HepG2 (cell line): Measurements from ENCODE around the gene ITCH. TPM values are rescaled to one million over a fixed set of nuclear protein-coding genes. Genes with fewer than 3 reads are reported as not detected.

Source experiments
- DBP ChIP-seq: sonication (generic); formaldehyde crosslinking; IDR thresholded peaks from 2 replicates; pipeline ENCODE4 v1.4.0; 2020; ENCODE audit warnings: missing genetic modification reagents; ENCODE audit errors: not compliant biosample characterization
- ELF4 ChIP-seq: sonication (generic); formaldehyde crosslinking; IDR thresholded peaks from 2 replicates; pipeline ENCODE4 v1.5.0; 2020; ENCODE audit warnings: missing genetic modification reagents, mild to moderate bottlenecking, moderate library complexity, borderline replicate concordance
- ESRRA ChIP-seq: sonication (generic); formaldehyde crosslinking; IDR thresholded peaks from 2 replicates; pipeline ENCODE4 v1.5.1; 2020; ENCODE audit warnings: mild to moderate bottlenecking, low read depth, missing genetic modification reagents
- HIC2 ChIP-seq: sonication (generic); formaldehyde crosslinking; IDR thresholded peaks from 2 replicates; pipeline ENCODE4 v1.9.0; 2022; ENCODE audit warnings: low read depth, missing genetic modification reagents
- MAZ ChIP-seq, 2 experiments: sonication (generic) in 1 of 2; formaldehyde crosslinking in 1 of 2; IDR thresholded peaks; 2 replicates each; pipeline versions ENCODE4 v1.5.0 to v1.6.1; 2012 to 2020; ENCODE audit warnings: low read depth in 2 of 2, mild to moderate bottlenecking in 2 of 2, borderline replicate concordance in 1 of 2, improper control_type of control experiment in 1 of 2, low read length in 1 of 2, missing genetic modification reagents in 1 of 2, moderate library complexity in 1 of 2
- NCOA1 ChIP-seq: sonication (generic); formaldehyde crosslinking; IDR thresholded peaks from 2 replicates; pipeline ENCODE4 v1.9.0; 2021; ENCODE audit warnings: missing genetic modification reagents
- NR2C2 ChIP-seq: sonication (generic); formaldehyde crosslinking; IDR thresholded peaks from 2 replicates; pipeline ENCODE4 v1.4.0; 2020; ENCODE audit warnings: missing genetic modification reagents, mild to moderate bottlenecking, moderate library complexity, borderline replicate concordance
- PCBP1 ChIP-seq: fragments of 200-400 bp; formaldehyde crosslinking; IDR thresholded peaks from 2 replicates; pipeline ENCODE4 v1.6.1; 2017; ENCODE audit warnings: mild to moderate bottlenecking, low read depth, low read length, borderline replicate concordance
- POGZ ChIP-seq: sonication (generic); formaldehyde crosslinking; IDR thresholded peaks from 2 replicates; pipeline ENCODE4 v1.4.0; 2020; ENCODE audit warnings: mild to moderate bottlenecking, missing genetic modification reagents
- SATB2 ChIP-seq: sonication (generic); formaldehyde crosslinking; IDR thresholded peaks from 2 replicates; pipeline ENCODE4 v1.5.0; 2020; ENCODE audit warnings: missing genetic modification reagents
- SETDB1 ChIP-seq: sonication (generic); formaldehyde crosslinking; IDR thresholded peaks from 2 replicates; pipeline ENCODE4 v1.5.1; 2020; ENCODE audit warnings: missing genetic modification reagents, mild to moderate bottlenecking, borderline replicate concordance
- SNAPC2 ChIP-seq: sonication (generic); formaldehyde crosslinking; IDR thresholded peaks from 2 replicates; pipeline ENCODE4 v1.8.1; 2022; ENCODE audit warnings: mild to moderate bottlenecking, missing genetic modification reagents
- SNRNP70 ChIP-seq: fragments of 200-400 bp; formaldehyde crosslinking; IDR thresholded peaks from 2 replicates; pipeline ENCODE4 v1.6.1; 2017; ENCODE audit warnings: mild to moderate bottlenecking, low read depth, low read length, moderate library complexity
- SP4 ChIP-seq: sonication (generic); formaldehyde crosslinking; IDR thresholded peaks from 2 replicates; pipeline ENCODE4 v1.8.1; 2023; ENCODE audit warnings: mild to moderate bottlenecking, missing genetic modification reagents
- ZFY ChIP-seq: sonication (generic); formaldehyde crosslinking; IDR thresholded peaks from 2 replicates; pipeline ENCODE4 v1.4.0; 2020; ENCODE audit warnings: missing genetic modification reagents
- ZKSCAN1 ChIP-seq: fragments of 150-350 bp; IDR thresholded peaks from 2 replicates; pipeline ENCODE4 v1.6.1; 2014; ENCODE audit warnings: low read length
- ZNF292 ChIP-seq: sonication (generic); formaldehyde crosslinking; IDR thresholded peaks from 2 replicates; pipeline ENCODE4 v1.8.1; 2022; ENCODE audit warnings: mild to moderate bottlenecking, low read depth, missing genetic modification reagents, borderline replicate concordance
- ZNF512B ChIP-seq: sonication (generic); formaldehyde crosslinking; IDR thresholded peaks from 2 replicates; pipeline ENCODE4 v1.5.1; 2020; ENCODE audit warnings: missing genetic modification reagents, mild to moderate bottlenecking, borderline replicate concordance
- ZNF547 ChIP-seq: sonication (generic); formaldehyde crosslinking; IDR thresholded peaks from 2 replicates; pipeline ENCODE4 v1.5.1; 2020; ENCODE audit warnings: mild to moderate bottlenecking, missing genetic modification reagents
- ZNF7 ChIP-seq: IDR thresholded peaks from 2 replicates; pipeline ENCODE4 v1.6.1; 2016; ENCODE audit warnings: missing biosample characterization, missing genetic modification reagents
- ZNF737 ChIP-seq: sonication (generic); formaldehyde crosslinking; IDR thresholded peaks from 2 replicates; pipeline ENCODE4 v1.5.0; 2020; ENCODE audit warnings: missing genetic modification reagents, mild to moderate bottlenecking, borderline replicate concordance
- ZNF749 ChIP-seq: sonication (generic); formaldehyde crosslinking; IDR thresholded peaks from 2 replicates; pipeline ENCODE4 v1.8.0; 2022; ENCODE audit warnings: mild to moderate bottlenecking, missing genetic modification reagents, moderate library complexity, borderline replicate concordance
- ZSCAN31 ChIP-seq: sonication (generic); formaldehyde crosslinking; IDR thresholded peaks from 2 replicates; pipeline ENCODE4 v1.5.0; 2020; ENCODE audit warnings: low read depth, mild to moderate bottlenecking, missing genetic modification reagents
- polyA plus RNA-seq, 8 experiments: library from polyadenylated mRNA; depleted of rRNA in 3 of 8; stranded (reverse) in 7 of 8; unstranded in 1 of 8; fragments of >200 nt; fragmentation: Illumina TruSeq in 4 of 8; extraction: Trizol in 4 of 8; gene quantifications; 2 replicates each; pipeline versions ENCODE4 v1.2.1 to v1.2.3, GENCODE V29; 2011 to 2016; ENCODE audit warnings: low read depth in 4 of 8, missing spikeins in 1 of 8, mixed read lengths in 1 of 8; ENCODE audit not compliant: insufficient read depth in 1 of 8
- total RNA-seq, 5 experiments: library from RNA; depleted of rRNA; stranded (reverse); fragments of >200 nt; fragmentation: Illumina TruSeq; extraction: Trizol; gene quantifications; 2 replicates each; pipeline ENCODE4 v1.2.3, GENCODE V29; 2016; ENCODE audit warnings: low read depth in 1 of 5

ITCH gene
- total and polyA plus RNA-seq, 2 of the 13 experiments (the other 11 are each of a cell fraction or from before 2014, with no cell fraction given): 20.5 to 112 TPM

- TF ChIP-seq ZNF512B (no peak), SNRNP70 (no peak), ZNF7 (CRISPR knock-in tag) (no peak), PCBP1 (0 out of 2 replicates have a peak, but pooled peaks have one; percentile 78), ZKSCAN1 (no peak), NR2C2 (CRISPR knock-in tag) (peak; percentile 27; the same call in 1 of the 2 replicates), MAZ (IDR thresholded peaks at IDR 0.05; ENCODE audit: borderline replicate concordance, low read depth, low read length) (no peak), MAZ (CRISPR knock-in tag; IDR thresholded peaks at IDR 0.05; ENCODE audit: low read depth) (peak; percentile 24; the same call in 1 of the 2 replicates), POGZ (CRISPR knock-in tag) (no peak; the same call in 1 of the 2 replicates), SP4 (0 out of 2 replicates have a peak, but pooled peaks have one; percentile 13), SETDB1 (CRISPR knock-in tag) (no peak), ZNF737 (0 out of 2 replicates have a peak, but pooled peaks have one; percentile 27), ELF4 (no peak), ZNF749 (0 out of 2 replicates have a peak, but pooled peaks have one; percentile 26), ESRRA (CRISPR knock-in tag) (peak; percentile 68; the same call in 1 of the 2 replicates), ZSCAN31 (CRISPR knock-in tag) (0 out of 2 replicates have a peak, but pooled peaks have one; percentile 17), ZNF292 (CRISPR knock-in tag) (peak; percentile 15; the same call in 1 of the 2 replicates), ZNF547 (CRISPR knock-in tag) (no peak; the same call in 1 of the 2 replicates), DBP (CRISPR knock-in tag) (peak; percentile 22), HIC2 (CRISPR knock-in tag) (no peak; the same call in 1 of the 2 replicates), SNAPC2 (no peak), ZFY (CRISPR knock-in tag) (peak; percentile 97), NCOA1 (CRISPR knock-in tag) (no peak), SATB2 (CRISPR knock-in tag) (peak; percentile 42; the same call in 1 of the 2 replicates)
These were observed 571 bp downstream of the ITCH start (continued) for GRCh38 chr20:34363465-34364222.
